Retinal pigment epithelial cell (primary cell): ENCODE results near the gene IGHMBP2.

Experiments used
- DNase-seq: peaks from one replicate; pipeline ENCODE4 v3.0.0-alpha.2; 2010; ENCODE audit warnings: low read depth
- H3K4me3 ChIP-seq: 2 replicates; pipeline ENCODE4 v1.5.1; 2011; ENCODE audit warnings: mild to moderate bottlenecking, low read length, control low read depth, moderate library complexity
- TF ChIP-seq, protein P1 (sequence below): conservative IDR thresholded peaks from 2 replicates; pipeline ENCODE4 v1.5.1; 2011; ENCODE audit warnings: low read depth, low read length, control low read depth, inconsistent platforms

Gene IGHMBP2

DNA sequence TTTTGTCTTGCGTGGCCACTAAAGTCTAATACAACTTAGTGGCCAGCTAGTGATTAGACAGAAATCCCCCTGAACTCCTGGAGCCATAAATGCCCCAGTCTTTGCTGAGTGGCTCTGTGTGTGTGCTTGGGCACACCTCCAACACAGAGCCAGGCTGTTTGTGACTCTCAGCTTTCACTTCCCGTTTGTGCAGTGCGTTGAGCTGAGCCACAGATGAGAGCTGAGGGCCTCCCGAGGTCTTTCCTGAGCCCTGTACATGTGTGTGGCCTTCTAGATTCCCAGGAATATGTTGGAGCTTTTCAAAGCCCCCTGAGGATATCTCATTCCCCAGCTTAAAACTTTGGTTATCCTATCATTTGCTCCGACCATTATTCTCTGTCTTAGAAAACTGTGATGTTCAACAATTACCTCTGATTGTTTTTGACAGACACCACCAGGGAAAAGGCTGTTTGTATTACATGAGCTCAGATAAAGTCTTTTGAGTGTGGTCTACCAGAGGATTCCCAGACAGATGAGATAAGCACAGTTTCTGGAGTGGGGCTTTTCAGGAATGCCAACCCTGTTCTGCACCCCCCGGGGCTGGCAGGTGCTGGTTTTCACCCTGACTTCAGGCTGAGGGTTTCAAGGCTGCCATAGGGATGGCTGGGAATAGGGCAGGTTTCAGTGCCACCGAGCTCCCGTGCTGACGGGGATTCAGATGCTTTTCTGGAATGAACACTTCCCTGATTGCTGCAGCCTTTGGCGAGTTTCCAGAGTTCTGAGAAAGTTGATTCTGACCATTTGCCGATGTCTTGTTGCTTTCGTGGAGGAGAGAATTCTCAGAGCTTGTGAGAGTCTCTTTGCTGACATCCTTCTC, 23.8 kb downstream of the IGHMBP2 start:
- TF ChIP-seq, protein P1, sequence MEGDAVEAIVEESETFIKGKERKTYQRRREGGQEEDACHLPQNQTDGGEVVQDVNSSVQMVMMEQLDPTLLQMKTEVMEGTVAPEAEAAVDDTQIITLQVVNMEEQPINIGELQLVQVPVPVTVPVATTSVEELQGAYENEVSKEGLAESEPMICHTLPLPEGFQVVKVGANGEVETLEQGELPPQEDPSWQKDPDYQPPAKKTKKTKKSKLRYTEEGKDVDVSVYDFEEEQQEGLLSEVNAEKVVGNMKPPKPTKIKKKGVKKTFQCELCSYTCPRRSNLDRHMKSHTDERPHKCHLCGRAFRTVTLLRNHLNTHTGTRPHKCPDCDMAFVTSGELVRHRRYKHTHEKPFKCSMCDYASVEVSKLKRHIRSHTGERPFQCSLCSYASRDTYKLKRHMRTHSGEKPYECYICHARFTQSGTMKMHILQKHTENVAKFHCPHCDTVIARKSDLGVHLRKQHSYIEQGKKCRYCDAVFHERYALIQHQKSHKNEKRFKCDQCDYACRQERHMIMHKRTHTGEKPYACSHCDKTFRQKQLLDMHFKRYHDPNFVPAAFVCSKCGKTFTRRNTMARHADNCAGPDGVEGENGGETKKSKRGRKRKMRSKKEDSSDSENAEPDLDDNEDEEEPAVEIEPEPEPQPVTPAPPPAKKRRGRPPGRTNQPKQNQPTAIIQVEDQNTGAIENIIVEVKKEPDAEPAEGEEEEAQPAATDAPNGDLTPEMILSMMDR = no peak
- DNase-seq = no peak
- no peak overlapping the region for H3K4me3 ChIP-seq

DNA sequence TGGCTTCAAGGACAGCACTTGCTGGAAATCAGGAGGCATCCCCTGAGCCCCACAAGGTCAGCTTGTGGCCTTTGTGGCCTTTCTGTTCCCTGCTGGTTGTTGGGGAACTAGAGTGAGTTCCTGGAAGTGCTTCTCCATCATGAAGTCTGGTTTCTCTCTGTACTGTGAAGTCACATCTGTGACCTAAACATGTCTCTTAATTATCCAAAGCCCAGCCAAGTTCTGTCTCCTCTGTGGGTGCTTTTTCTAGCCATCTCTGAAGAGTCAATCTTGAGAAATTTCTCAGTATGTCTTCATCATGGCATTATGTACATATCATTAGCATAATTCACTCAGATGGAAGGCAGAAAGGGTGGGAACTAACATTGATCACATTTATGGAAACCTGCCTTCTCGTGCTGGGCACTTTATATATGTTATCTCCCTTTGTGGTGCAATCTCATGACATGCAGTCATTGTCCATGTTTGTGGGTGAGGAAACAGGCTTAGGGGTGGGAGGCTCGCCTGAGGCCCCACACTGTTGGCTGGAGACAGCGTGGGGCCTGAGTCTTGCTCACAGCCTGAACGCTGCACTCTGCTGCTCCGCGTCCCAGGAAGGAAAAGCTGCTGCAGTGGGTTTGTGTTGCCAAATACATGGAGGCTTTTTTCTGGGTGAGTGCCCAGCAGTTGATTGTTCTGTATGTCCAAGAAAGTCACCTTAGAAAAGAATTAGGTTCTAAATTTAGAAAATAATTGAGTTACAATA, 24.6 kb downstream of the IGHMBP2 start:
- H3K4me3 ChIP-seq = no peak overlapping the region
- no peak for DNase-seq
- TF ChIP-seq, protein P1 = no peak

DNA sequence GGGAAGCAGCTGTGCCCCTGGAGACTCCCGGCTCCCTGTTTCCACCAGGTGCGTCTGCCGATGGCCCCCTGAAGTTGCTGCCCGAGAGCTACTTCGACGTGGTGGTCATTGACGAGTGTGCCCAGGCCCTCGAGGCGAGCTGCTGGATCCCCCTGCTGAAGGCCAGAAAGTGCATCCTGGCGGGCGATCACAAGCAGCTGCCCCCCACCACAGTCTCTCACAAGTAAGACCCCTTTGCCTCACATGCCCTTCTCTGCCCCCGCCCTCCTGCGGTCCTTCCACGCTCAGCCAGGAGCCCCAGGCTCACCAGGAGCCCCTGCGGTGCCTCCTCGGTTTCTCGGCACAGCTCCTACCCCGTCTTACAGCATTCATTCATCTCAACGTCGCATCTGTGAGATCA, 25.4 kb downstream of the IGHMBP2 start:
- DNase-seq = no peak
- TF ChIP-seq, protein P1 = no peak
- no peak overlapping the region for H3K4me3 ChIP-seq

DNA sequence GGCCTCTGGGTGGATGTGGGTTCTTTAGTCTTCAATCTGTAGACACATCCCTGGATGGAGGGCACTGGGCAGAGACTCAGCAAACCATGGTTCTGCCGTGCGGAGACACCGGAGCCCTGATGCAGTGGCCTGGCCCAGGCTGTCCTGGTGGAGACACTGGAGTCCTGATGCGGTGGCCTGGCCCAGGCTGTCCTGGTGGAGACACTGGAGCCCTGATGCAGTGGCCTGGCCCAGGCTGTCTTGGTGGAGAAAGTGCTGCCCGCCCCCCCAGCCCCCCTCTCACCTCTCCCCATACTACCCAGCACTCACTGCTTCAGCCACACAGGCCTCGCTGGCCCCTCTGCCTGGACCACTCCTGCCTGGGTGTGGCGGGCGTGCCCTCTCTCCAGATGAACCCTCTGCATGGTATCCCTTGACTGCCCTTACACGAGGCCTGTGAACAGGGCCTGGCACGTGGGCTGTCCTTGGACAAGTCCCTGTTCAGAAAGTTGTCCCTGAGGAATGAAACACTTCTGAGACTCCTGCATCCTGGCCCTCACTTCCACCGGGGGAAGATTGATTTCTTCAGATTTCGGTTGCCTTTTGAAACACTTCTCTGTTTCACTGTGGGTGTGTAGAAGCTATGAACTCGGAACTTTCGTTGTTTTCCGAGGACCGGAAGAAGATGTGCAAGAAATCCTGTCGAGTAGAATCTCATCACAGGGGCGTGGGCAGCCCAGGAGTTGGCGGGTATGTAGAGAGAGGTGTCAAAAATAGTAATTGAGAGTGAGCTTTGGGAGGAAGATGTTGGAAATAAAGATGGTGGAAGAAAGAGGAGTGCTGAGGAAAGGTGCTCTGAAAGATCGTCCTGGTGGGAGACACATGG, 26.2 kb downstream of the IGHMBP2 start:
- no peak for DNase-seq
- TF ChIP-seq, protein P1 = no peak
- H3K4me3 ChIP-seq = no peak overlapping the region

DNA sequence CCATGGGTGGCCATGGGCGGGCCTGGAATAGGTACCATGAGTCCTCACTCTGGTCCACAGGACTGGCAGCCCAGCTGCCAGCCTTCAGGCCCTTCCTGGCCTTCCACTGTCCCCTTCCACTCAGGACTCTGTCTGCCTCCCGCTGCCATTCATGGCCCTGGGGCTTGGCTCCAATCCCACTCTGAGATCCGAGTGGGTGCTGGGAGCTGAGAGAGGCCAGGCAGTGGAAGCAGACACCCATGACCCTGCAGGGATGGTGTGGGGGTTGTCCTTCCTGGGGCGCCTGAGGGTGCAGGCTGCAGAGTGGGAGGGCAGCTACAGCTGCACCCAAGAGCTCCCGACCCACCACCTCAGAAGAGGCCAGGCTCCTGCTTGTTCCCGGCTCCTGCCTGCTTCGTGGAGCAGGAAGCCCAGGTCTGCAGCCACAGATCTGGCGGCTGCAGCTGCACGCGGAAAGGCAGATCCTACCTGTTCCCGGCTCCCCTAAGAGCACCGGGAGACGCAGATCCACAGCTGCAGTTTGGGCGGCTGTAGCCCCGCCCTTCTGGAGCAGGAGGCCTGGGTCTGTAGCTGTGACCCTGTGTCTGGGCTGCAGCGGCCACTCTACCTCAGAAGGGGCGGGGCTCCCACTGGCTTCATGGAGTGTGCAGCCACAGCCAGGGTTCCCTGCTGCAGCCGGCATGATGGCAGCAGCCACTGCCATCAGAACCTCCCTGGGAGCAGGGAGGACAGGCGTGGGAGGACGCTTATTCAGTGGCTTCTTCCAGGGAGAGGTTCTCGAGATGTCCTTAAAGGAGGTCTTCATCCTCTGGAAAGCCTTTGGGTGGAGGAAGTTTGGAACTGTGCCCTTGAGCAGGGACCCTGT, 27.5 kb downstream of the IGHMBP2 start:
- TF ChIP-seq, protein P1 = no peak
- DNase-seq = no peak
- H3K4me3 ChIP-seq = no peak overlapping the region

DNA sequence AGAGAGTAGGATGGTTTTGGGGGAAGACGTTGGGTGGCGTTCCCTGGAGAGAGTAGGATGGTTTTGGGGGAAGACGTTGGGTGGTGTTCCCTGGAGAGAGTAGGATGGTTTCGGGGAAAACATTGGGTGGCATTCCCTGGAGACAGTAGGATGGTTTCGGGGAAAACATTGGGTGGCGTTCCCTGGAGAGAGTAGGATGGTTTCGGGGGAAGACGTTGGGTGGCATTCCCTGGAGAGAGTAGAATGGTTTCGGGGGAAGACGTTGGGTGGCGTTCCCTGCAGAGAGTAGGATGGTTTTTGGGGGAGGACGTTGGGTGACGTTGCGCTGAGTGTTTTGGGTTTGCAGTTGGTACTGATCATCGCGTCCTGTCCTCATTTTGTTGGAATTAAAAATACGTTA, 28.2 kb downstream of the IGHMBP2 start:
- H3K4me3 ChIP-seq = no peak overlapping the region
- TF ChIP-seq, protein P1 = no peak
- no peak for DNase-seq
